ENCODE measurements around the gene LPO.

The LPO gene

GRCh38 chr17:58238147-58238634, at the start of gene LPO:
Gene LPO (plus strand): TSS chr17:58238584. CDS start chr17:58242980, 4,396 bp downstream.
- DNase-seq, result no peak

DNA sequence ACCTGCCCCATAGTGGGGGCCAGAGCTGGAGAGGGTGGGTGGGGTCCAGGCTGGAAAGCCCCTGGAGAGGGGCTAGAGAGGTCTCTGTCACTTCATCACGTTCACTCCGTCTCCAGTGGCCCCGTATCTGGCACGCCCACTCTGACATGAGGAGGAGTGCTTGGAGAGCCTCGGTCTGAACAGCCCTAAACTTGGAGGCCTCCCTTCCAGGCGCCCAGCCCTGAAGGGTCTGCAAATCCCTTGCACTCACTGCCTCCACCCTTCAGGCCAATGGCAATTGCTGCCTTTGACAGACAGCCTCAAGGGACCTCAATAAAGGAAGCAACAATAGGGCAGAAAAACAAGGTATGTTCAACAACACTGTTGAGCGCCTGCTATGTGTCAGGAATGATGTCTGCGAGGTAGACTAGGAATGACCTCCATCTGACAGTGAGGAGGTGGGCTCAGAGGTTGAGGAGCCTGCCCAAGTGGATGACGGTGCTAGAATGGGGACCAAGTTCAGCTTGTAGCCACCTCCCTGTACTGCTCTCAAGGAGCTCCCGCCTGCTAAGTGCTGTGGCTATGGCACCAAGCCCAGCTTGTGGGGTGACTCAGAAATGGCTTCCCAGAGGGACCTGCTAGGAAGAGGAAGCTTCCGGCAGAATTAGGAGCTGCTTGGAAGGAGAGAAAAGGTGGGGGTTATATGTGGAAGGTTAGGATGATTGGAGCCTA, 48.8 kb upstream of the LPO start:
- DNase-seq, result no peak

DNA sequence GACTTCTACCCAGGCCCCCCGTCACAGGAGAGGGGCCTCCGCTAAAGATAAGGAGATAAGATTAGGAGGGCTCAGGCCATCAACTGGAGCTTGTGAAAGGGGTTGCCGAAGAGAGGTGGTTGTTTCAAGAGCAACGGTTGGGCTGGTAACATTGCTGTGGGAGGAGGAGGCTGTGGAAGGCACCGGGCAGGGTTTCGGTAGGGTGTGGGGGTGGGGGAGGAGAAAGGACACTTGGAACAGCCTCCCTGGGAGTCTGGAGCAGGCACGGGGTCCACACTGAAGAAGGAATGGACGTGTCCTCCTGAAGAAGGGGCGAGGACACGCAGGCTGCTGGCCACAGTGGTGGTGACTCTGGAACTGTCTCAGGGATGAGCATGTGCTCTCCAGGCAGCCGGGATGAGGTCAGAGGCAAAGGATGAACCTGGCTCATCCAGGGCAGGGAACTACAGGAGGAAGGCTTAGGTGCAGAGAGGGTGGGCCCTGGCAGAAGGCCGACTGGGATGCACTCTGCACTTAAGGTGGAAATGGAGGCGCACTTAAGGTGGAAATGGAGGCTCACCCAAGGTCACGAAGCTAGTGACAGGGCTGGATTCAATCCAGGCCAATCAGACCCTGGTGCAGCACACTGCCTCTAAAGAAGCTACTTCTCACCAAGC, 47.0 kb upstream of the LPO start:
- DNase-seq, result no peak

GRCh38 chr17:58192612-58193011, 45.8 kb upstream of the LPO start, which contains the start of gene EPX:
Gene EPX (plus strand): TSS chr17:58192726. CDS start chr17:58192847, 121 bp downstream.
- no peak for DNase-seq

DNA sequence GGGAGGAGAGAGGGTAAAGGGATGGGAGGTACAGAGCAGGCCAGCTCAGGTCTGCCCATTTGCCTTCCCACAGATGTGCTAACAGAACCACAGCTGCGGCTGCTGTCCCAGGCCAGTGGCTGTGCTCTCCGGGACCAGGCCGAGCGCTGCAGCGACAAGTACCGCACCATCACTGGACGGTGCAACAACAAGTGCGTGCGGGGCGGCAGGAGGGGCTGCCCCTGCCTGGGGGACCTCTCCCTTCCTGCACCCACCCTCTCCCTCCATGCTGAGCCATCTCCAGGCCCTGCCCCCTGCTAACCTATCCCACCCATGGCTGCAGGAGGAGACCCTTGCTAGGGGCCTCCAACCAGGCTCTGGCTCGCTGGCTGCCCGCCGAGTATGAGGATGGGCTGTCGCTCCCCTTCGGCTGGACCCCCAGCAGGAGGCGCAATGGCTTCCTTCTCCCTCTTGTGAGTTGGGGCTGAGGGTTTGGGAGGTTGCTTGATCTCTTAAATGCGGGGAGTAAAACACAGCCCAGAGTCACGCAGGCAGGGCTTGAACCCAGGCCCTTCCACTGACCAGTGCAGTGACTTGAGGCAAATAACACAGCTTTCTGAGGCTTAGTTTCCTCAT, 44.6 kb upstream of the LPO start:
- DNase-seq, result no peak

GRCh38 chr17:58195518-58196123, 42.8 kb upstream of the LPO start:
- DNase-seq, result no peak

GRCh38 chr17:58196610-58197009, 41.8 kb upstream of the LPO start:
- DNase-seq, result no peak

DNA sequence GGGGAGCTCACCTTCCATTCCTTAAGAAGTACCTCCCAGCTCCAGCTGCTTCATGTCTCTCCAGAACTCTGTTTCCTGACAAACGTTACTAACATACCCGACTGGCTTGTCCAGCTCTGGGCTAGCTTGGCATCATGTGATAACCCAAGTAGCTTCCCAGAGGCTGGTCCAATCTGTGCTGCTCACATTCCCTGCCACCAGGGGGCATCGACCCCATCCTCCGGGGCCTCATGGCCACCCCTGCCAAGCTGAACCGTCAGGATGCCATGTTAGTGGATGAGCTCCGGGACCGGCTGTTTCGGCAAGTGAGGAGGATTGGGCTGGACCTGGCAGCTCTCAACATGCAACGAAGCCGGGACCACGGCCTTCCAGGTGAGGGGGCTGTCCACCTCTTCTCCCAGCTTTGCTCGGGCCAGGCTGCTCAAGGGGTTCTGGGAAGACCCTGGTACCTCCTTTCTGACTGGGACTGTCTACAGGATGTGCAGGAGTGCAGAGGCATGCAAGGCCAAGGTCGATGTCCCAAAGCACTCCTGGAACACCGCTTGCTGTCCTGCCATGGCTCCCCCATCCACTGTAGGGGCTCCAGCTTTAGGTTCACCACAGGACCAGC, 38.3 kb upstream of the LPO start:
- peak; percentile 52 for DNase-seq

DNA sequence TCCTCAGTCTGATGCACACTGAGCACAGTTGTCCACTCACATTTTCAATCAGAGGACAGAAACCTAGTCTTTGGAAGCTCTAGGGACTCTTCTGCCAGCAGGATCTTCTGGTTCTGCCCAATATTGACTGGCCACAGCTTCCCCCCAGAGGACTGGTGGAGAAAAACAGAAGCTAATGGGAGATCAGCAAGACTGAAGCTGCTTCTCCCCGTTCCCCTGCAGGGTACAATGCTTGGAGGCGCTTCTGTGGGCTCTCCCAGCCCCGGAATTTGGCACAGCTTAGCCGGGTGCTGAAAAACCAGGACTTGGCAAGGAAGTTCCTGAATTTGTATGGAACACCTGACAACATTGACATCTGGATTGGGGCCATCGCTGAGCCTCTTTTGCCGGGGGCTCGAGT, 35.5 kb upstream of the LPO start:
- no peak for DNase-seq

GRCh38 chr17:58204796-58205195, 33.6 kb upstream of the LPO start:
- no peak for DNase-seq

- no peak for DNase-seq
Measured at GRCh38 chr17:58205936-58206335, 32.4 kb upstream of the LPO start.

DNA sequence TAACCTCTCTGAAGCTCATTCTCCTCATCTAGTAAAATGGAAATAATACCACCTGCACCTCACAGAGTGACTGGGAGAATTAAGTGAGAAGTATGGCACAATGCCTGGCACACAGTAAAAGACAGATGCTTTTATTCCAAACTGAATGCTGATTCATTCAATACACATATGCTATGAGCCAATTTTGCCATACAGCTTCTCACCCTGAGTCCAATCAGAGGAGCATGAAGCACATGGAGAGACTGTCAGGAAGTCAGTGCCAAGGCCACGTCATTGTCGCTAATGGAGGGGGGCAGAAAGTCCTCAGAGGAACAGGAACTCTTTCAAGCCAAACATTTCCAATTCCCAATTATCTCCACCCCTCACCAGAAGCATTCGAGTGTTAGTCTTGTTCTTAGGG, 30.9 kb upstream of the LPO start:
- no peak for DNase-seq

DNA sequence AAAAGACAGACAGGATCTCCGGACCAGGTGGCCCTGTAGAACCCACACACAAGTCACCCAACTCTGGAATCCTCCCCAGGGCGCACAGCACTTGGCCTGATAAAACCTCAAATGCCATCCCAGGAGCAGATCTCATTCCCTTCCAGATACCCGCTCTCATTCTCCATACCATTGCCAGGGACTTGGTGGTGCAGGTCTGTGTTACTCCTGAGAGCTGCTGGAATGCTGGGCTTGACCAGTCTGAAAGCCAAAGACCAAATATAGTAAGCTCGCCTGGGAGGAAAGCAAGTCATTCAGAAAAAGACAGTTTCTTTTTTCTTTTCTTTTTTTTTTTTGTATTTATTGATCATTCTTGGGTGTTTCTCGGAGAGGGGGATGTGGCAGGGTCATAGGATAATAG, 30.0 kb upstream of the LPO start:
- DNase-seq, result no peak

GRCh38 chr17:58210922-58211321, 27.5 kb upstream of the LPO start:
- DNase-seq, result no peak

DNA sequence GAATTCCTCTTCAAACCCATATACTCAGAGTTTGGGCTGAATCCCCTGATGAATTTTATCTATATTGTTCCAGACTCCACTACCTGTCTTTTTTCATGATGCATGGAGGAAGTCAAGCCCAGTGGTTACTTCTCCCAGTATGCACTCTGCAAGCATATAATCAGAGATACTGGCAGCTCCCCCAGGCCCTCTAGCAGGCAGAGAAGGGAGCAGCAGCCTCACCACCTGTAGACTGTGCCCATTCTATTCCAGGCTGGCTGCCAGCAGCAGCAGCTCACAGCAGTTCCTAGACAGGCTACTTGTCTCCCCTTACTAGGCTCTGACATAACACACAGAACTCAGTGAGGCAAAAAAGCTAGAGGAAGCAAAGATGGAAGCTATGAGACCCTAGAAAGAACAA, 22.7 kb upstream of the LPO start:
- DNase-seq, result peak; percentile 10

GRCh38 chr17:58217766-58218165, 20.6 kb upstream of the LPO start:
- DNase-seq, result no peak

DNA sequence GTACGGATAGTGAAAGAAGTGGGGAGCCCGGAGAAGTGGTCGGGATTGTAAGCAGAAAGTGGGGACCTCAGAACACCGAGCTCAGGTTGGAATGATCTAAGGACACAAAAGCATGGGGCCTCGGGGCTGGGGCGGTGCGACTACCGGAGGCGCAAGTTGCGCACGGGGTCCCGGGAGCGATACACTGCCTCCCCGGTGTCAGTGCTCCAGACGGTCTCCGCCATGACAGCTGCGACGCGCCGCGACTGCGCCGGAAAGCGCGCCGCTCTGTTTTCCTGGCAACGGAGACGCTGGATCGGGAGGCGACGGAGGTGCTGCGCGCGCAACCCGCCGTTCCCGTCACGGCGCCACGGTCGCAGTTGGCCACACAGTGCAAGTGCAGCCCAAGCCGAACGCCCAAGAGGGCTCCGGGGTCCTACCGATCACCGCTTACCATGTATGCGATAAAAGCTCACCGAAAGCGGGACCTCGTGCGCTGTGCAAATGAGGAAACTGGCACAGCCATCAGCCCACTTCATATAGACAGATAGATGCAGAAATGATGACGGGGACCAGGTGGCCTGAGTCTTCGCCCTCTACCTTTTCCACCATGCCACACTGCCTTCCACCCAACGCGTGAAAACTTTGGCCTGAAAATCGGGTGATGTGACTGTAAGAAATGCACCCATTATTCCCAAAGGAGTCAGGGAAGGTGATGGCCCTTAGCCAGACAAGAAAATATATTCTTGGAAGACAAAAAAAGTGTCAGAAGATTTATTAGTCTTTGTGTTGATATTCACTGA, 19.2 kb upstream of the LPO start, which contains the start of gene MKS1:
Gene MKS1, minus strand, starts transcription at position 249 of the 782 bp plus-strand sequence. Its CDS starts 25 bp downstream, at position 224.
- DNase-seq, result peak; percentile 86

DNA sequence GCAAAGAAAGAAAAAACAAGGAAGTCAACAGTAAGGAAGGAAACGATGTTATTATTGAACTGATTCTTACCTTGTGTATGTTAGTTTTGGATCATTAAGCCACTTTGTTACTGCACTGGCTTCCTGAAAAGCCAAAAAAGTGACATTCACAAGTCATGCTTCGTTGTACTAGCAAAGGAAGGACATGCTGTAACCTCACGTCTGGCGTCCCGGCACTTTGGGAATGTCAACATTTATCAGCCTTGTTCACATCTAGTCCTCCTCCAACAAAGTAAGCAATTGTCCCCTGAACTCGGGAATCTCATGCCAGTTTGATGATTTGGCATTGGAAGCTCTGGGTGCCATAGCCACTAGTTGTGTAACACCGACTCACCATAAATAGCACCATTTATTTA, 18.6 kb upstream of the LPO start:
- DNase-seq, result no peak

- DNase-seq, result no peak
Measured at GRCh38 chr17:58224315-58224714, 14.1 kb upstream of the LPO start.

DNA sequence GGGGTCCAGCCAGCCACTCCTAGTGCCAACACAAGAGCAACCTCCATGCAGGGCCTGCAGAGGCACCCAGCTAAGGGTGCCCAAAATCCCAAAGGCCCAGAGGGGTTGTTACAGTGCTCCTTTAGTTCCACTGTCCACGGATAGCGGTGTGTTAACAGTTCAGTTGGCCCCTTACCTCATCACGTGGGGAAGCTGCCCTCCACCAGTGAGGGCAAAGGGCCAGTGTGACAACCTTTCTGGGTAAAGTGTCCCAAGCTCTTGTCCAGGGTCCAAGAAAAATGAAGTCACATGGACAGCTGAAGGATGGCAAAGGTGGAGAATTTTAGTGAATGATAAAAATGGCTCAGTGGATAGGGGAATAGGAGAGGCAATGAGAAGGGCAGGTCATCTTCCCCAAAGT, 10.7 kb upstream of the LPO start:
- no peak for DNase-seq

DNA sequence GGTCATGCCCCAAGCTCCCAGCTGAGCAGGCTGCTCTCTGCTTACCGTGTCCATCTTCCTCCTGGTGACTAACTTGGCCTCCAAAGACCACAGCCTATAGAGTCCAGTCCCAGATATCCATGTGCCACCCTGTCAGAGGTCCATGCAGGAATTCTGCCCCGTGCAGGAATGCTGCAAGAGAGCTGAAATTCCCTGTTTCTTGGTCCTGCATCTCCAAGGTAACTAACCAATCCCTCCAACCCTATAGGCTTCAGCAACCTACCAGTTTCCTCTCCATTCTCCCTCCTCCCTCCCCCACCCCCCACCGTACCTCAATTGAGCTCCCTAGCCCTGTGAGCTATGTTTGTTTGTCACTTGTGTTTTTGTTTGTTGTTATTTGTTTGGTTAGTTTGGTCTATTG, 9.7 kb upstream of the LPO start:
- DNase-seq, result no peak

- DNase-seq, result no peak
Measured at GRCh38 chr17:58229384-58229783, 9.0 kb upstream of the LPO start.

Data from NCI-H1694 (cell line).